Mononuclear cell (primary cell): ENCODE results near the gene ESRRB. TPM values are rescaled to one million over a fixed set of nuclear protein-coding genes. Genes with fewer than 3 reads are reported as not detected.

Experiments used
- H3K27me3 ChIP-seq: 2 replicates; pipeline ENCODE4 v1.6.0; 2011; ENCODE audit warnings: low read length, control low read depth; ENCODE audit not compliant: insufficient read depth
- H3K4me1 ChIP-seq: 2 replicates; pipeline ENCODE4 v1.5.1; 2011; ENCODE audit warnings: mild to moderate bottlenecking, low read length, control low read depth; ENCODE audit not compliant: insufficient read depth
- H3K4me3 ChIP-seq: 2 replicates; pipeline ENCODE4 v1.5.1; 2011; ENCODE audit warnings: mild to moderate bottlenecking, low read length, moderate library complexity
- H3K9me3 ChIP-seq: 2 replicates; pipeline ENCODE4 v1.5.1; 2011; ENCODE audit warnings: low read depth, mild to moderate bottlenecking, control low read depth, low read length
- total RNA-seq: library from RNA; depleted of rRNA; stranded (reverse); fragments of >200 nt; gene quantifications from one replicate; pipeline ENCODE4 v1.2.3, GENCODE V29; 2012

The ESRRB gene
- total RNA-seq, 1 donor = 0.10 TPM

DNA sequence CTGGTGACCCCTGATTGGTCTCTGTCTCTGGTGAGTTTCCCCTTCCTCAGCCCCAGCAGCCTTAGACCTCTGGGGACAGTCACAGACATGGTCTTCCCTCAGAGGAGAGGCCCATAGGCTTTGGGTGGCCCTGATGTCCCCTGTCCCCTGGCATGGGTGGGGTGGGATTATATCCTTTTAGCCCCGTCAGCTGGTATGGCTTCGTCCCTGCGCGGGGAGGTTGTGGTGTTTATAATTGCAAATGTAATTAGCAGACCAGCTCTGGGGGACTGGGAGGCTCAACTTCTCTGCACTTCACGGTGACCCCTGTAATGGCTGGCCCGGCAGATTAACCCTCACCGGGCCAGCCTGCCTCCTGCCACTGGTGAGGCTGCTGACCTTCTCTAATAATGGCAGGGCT, 5.1 kb downstream of the ESRRB start:
- Histone ChIP-seq H3K4me1 (no peaks in the 10 kb centered on the region), H3K4me3 (no peak overlapping the region), H3K27me3 (peaks cover 85% of the 10 kb centered on the region), H3K9me3 (no peaks in the 10 kb centered on the region)

DNA sequence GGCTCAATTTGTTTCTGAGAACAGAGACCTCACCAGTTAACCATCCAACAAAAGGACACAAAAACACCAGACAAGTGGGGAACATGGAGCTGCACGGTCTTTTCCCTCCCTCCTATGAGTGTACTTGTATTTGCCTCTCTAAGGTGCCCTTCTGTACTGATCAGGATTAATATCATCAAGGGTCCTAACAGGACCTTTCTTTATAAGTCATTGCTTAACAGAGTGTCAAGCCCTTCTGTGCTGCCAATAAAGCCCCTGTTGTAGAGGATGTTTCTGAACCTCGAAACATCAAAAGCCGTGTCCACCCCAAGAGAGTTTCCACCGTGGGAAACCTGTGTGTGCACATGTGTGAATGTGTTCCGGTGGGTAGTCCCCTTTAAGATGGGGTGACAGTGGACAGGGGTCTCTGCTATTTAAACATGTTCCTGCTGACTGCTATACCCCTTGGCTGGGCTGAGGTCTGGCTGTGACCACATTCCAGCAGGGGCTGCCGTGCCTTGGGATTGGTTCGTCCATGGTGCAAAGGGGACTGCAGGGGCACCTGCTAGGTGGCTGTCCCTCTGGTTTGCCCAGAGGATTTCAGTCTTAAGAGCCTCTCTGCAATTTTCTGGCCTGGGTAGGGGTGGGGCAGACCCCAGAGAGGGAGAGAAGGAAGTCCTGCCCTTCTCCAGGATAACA, 6.0 kb downstream of the ESRRB start:
- Histone ChIP-seq H3K27me3 (peaks cover 77% of the 10 kb centered on the region), H3K4me3 (no peak overlapping the region), H3K4me1 (no peaks in the 10 kb centered on the region), H3K9me3 (no peaks in the 10 kb centered on the region)

GRCh38 chr14:76382495-76382832, 6.5 kb downstream of the ESRRB start:
- Histone ChIP-seq H3K9me3 (no peaks in the 10 kb centered on the region), H3K27me3 (peaks cover 71% of the 10 kb centered on the region), H3K4me1 (no peaks in the 10 kb centered on the region), H3K4me3 (no peak overlapping the region)

DNA sequence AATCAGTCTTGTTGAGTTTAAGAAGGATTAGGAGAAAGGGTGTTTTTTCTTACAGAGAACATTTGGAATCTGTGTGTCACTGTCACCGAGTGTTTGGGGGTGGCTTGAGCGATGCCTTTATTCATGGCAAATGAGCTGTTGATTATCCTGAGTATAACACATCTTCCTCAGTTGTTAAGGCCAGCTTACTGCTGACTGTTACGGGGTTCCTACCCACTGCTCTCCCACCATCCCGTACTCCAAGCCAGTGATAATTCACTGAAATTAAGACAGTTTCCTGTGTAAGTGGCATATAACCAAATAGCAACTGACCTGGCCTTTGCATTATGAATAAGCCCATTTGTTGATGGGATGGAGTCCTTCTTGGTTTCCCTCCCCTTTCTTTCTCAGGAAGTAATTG, 9.5 kb downstream of the ESRRB start:
- no peaks in the 10 kb centered on the region for H3K9me3 ChIP-seq
- H3K4me1 ChIP-seq = no peaks in the 10 kb centered on the region
- H3K27me3 ChIP-seq = peaks cover 42% of the 10 kb centered on the region

GRCh38 chr14:76386944-76387782, 11.2 kb downstream of the ESRRB start:
- Histone ChIP-seq H3K4me1 (no peaks in the 10 kb centered on the region), H3K9me3 (no peaks in the 10 kb centered on the region), H3K4me3 (no peak overlapping the region), H3K27me3 (peaks cover 31% of the 10 kb centered on the region)

More for the DNA sequence above, 9.5 kb downstream of the ESRRB start:
- no peak overlapping the region for H3K4me3 ChIP-seq

GRCh38 chr14:76389841-76390240, 13.9 kb downstream of the ESRRB start:
- Histone ChIP-seq H3K27me3 (peaks cover 11% of the 10 kb centered on the region), H3K4me1 (no peaks in the 10 kb centered on the region), H3K4me3 (no peak overlapping the region), H3K9me3 (no peaks in the 10 kb centered on the region)

- Histone ChIP-seq H3K9me3 (no peaks in the 10 kb centered on the region), H3K4me1 (no peaks in the 10 kb centered on the region), H3K4me3 (no peak overlapping the region), H3K27me3 (peaks cover 4% of the 10 kb centered on the region)
Observed at GRCh38 chr14:76390621-76391020, 14.7 kb downstream of the ESRRB start.

DNA sequence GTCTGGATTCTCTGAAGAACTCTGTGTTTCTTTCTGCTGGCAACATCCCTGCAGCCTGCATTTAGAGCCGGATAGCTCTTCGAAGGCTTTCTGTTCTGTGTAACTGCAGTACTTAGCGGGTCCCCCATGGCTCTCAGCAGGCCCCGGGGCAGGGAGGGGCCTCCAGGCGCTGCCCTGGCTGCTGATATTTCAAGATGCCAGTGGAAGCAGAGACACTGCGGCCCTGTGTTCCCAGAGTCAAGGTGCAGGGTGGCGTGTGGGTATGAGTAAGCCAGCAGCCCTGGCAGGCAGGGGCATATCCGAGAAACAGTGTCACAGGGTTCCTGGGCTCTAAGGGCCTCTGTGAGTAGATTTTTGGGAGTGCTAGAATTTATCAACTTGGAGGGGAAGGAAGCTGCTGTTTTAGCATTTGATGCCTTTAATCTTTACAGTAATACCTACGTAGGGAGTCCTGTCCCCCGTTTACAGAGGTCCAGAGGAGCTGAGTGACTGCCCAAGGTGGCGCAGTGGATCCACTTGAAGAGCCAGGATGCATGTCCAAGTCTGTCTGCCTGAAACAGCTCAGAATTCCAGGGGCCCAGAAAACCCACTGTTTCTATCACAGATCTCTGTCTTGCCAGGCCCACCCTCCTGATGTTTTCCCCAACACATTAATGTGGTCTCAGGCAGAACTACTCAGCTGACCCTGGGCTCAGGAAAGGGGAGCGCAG, 16.2 kb downstream of the ESRRB start:
- Histone ChIP-seq H3K27me3 (no peaks in the 10 kb centered on the region), H3K9me3 (no peaks in the 10 kb centered on the region), H3K4me1 (no peaks in the 10 kb centered on the region), H3K4me3 (no peak overlapping the region)

- H3K27me3 ChIP-seq = no peaks in the 10 kb centered on the region
- no peaks in the 10 kb centered on the region for H3K9me3 ChIP-seq
- H3K4me3 ChIP-seq = no peak overlapping the region
- H3K4me1 ChIP-seq = no peaks in the 10 kb centered on the region
Observed at GRCh38 chr14:76394569-76394968, 18.6 kb downstream of the ESRRB start.

DNA sequence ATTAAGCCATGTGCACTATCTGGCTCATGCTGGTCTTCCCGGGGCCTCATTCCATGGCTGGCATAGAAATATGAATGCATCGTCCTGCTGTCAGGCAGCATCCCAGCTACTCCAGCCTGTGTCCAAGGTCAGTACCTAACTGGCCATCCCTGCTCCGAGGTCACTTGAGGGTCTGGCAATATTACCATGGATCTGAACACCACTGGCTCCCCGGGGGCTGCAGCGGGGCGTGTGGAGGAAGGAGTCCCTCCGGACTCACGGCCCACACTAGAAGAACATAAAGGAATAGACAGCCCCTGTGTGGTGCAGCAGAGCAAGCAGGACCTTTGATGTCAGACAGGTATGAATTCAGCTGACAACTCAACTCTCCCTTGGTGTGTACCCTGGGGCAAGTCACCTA, 19.2 kb downstream of the ESRRB start:
- Histone ChIP-seq H3K27me3 (no peaks in the 10 kb centered on the region), H3K4me1 (no peaks in the 10 kb centered on the region), H3K4me3 (no peak overlapping the region), H3K9me3 (no peaks in the 10 kb centered on the region)

DNA sequence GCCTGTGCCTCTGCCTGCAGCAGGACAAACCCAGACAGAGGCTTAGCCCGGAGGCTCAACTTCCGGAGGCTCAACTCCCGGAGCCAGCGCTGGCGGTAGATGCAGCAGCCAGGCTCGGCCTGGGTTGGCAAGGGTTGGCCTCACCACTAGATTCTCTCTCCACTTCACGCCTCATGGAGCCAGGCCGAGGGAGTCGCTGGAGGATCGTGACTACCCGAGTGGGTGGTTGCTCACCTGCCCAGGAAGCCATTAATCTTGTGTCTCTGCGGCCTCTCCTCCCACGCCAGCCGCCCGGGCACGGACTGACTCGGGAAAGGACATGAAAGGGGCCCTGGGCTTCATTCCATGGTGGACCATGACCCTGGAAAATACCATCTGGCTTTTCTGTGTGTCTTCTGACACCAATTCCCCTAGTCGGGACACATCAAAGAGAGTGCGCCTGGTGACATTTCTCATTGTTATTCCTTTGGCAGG, 20.8 kb downstream of the ESRRB start:
- Histone ChIP-seq H3K27me3 (no peaks in the 10 kb centered on the region), H3K9me3 (no peaks in the 10 kb centered on the region), H3K4me3 (no peak overlapping the region), H3K4me1 (no peaks in the 10 kb centered on the region)

DNA sequence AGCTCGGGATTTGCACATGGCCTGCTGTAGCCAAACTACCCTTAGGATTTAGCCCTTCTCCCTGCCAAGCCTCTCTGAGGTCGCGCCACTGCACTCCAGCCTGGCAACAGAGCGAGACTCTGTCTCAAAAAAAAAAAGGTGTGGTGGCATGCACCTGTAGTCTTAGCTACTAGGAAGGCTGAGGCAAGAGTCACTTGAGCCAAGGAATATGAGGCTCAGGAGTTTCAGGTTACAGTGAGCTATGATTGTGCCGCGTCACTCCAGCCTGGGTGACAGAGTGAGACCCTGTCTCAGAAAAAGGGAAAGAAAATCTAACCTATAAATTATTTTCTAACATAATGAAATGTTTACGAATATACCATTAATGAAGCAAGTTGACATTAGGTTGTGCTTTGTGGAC, 29.7 kb downstream of the ESRRB start:
- no peaks in the 10 kb centered on the region for H3K27me3 ChIP-seq
- H3K9me3 ChIP-seq = no peaks in the 10 kb centered on the region
- no peaks in the 10 kb centered on the region for H3K4me1 ChIP-seq
- no peak overlapping the region for H3K4me3 ChIP-seq

DNA sequence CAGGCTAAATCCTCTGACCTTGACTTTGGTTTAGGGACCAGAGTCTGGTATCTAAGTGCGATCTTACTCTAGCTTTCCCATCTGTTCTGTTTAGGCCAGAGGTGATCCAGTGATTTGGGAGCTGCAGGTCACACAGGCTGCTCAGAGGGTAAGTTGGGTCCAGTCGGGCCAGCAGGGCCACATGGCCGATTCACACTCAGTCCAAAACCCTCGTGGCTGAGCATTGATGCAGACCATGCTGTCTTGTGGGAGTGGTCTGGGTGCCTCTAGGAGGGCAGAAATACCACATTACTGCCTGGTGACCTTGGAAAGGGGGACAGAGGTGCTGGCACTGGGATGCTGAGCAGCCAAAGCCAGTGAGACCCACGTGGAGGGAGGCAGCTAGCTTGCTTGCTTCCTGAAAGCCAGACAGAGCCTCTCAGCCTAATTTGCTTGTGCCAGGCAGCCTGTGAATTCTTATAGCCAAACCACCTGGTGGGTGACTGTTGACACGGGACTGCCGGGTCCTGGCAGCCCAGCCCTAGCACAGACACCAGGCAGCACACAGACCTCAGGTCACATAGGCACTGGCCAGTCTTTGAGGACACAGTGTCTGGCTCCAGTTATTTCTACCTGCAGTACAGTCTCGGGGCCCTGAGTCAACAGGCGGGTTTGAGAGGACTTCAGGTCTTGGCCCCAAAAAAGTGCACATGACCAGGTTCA, 31.7 kb downstream of the ESRRB start:
- Histone ChIP-seq H3K4me1 (no peaks in the 10 kb centered on the region), H3K27me3 (peaks cover 2% of the 10 kb centered on the region), H3K4me3 (no peak overlapping the region), H3K9me3 (no peaks in the 10 kb centered on the region)

- Histone ChIP-seq H3K9me3 (no peaks in the 10 kb centered on the region), H3K4me3 (no peak overlapping the region), H3K4me1 (no peaks in the 10 kb centered on the region), H3K27me3 (peaks cover 11% of the 10 kb centered on the region)
Observed at GRCh38 chr14:76408877-76409276, 32.9 kb downstream of the ESRRB start.

DNA sequence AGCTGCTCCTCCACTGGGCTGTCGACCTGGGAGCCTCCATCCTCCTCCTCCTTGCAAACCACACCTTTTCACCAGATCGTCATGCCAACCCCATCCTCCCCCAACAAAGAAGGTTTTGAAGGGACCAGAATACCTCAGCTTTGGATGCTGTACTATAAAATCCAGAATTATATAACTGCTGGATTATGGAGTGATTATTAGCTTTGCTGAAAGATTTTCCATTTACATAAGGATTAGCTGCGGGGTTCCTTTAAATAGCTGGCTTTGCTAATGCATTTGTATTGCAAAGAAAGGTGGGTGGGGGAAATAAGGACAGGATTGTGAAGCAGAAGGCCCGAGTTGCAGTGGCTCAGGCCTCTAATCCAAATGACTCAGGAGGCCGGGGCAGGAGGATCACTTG, 36.6 kb downstream of the ESRRB start:
- no peaks in the 10 kb centered on the region for H3K4me1 ChIP-seq
- no peak overlapping the region for H3K4me3 ChIP-seq
- peaks cover 19% of the 10 kb centered on the region for H3K27me3 ChIP-seq
- H3K9me3 ChIP-seq = no peaks in the 10 kb centered on the region
